Cortex of kidney (tissue), 1 donor: ENCODE results near the gene SLC1A3.

Source experiments
- DNase-seq: peaks from one replicate; lab custom pipeline; 2025; lab: John Stamatoyannopoulos, UW

Gene SLC1A3

GRCh38 chr5:36717131-36717695 is 110.8 kb downstream of the SLC1A3 start:
- no peak for DNase-seq

- no peak for DNase-seq
Measured at GRCh38 chr5:36719282-36719681, 112.9 kb downstream of the SLC1A3 start.

- no peak for DNase-seq
Measured at GRCh38 chr5:36720688-36721087, 114.3 kb downstream of the SLC1A3 start.

- DNase-seq: no peak
Measured at GRCh38 chr5:36721664-36722235, 115.3 kb downstream of the SLC1A3 start.

- no peak for DNase-seq
Measured at GRCh38 chr5:36722900-36723299, 116.5 kb downstream of the SLC1A3 start.

- no peak for DNase-seq
Measured at GRCh38 chr5:36723912-36724311, 117.5 kb downstream of the SLC1A3 start.

GRCh38 chr5:36724467-36725332 is 118.3 kb downstream of the SLC1A3 start:
- DNase-seq: no peak

- no peak for DNase-seq
Measured at GRCh38 chr5:36726317-36726716, 119.9 kb downstream of the SLC1A3 start.

- no peak for DNase-seq
Measured at GRCh38 chr5:36726767-36727166, 120.4 kb downstream of the SLC1A3 start.

GRCh38 chr5:36728697-36729543 is 122.5 kb downstream of the SLC1A3 start:
- no peak for DNase-seq

- DNase-seq: no peak
Measured at GRCh38 chr5:36730537-36731216, 124.3 kb downstream of the SLC1A3 start.

- DNase-seq: no peak
Measured at GRCh38 chr5:36733183-36733582, 126.8 kb downstream of the SLC1A3 start.

- DNase-seq: no peak
Measured at GRCh38 chr5:36734422-36734821, 128.0 kb downstream of the SLC1A3 start.

- DNase-seq: no peak
Measured at GRCh38 chr5:36735891-36736290, 129.5 kb downstream of the SLC1A3 start.
